ENCODE measurements around the gene GOLGA8T.
"Not testable (repeated sequence)": the region's sequence is repeated elsewhere in the genome, so short reads cannot be mapped to it uniquely, and the experiment has no call there.

Gene GOLGA8T

GRCh38 chr15:30134751-30135150, at the start of gene GOLGA8T:
Gene GOLGA8T (plus strand): TSS chr15:30135051. CDS start chr15:30135149, 98 bp downstream.
- DNase-seq: not testable (repeated sequence)

GRCh38 chr15:30097827-30098226, 37.0 kb upstream of the GOLGA8T start:
- DNase-seq: not testable (repeated sequence)

GRCh38 chr15:30102890-30103289, 32.0 kb upstream of the GOLGA8T start:
- not testable (repeated sequence) for DNase-seq

GRCh38 chr15:30103941-30104507, 30.8 kb upstream of the GOLGA8T start:
- DNase-seq: not testable (repeated sequence)

GRCh38 chr15:30110591-30110990, 24.3 kb upstream of the GOLGA8T start:
- not testable (repeated sequence) for DNase-seq

- DNase-seq: not testable (repeated sequence)
Observed at GRCh38 chr15:30130066-30130465, 4.8 kb upstream of the GOLGA8T start.

GRCh38 chr15:30143246-30143645, 8.4 kb downstream of the GOLGA8T start:
- not testable (repeated sequence) for DNase-seq

- DNase-seq: not testable (repeated sequence)
Observed at GRCh38 chr15:30149891-30150290, 15.0 kb downstream of the GOLGA8T start.

GRCh38 chr15:30162479-30163357, 27.9 kb downstream of the GOLGA8T start:
- DNase-seq: not testable (repeated sequence)

GRCh38 chr15:30163759-30164158, 28.9 kb downstream of the GOLGA8T start:
- not testable (repeated sequence) for DNase-seq

- DNase-seq: not testable (repeated sequence)
Observed at GRCh38 chr15:30164257-30164656, 29.4 kb downstream of the GOLGA8T start.

GRCh38 chr15:30167403-30167802, 32.6 kb downstream of the GOLGA8T start:
- not testable (repeated sequence) for DNase-seq

- not testable (repeated sequence) for DNase-seq
Observed at GRCh38 chr15:30167886-30168285, 33.0 kb downstream of the GOLGA8T start.

- DNase-seq: not testable (repeated sequence)
Observed at GRCh38 chr15:30171452-30171851, 36.6 kb downstream of the GOLGA8T start.

- not testable (repeated sequence) for DNase-seq
Observed at GRCh38 chr15:30173041-30173608, 38.3 kb downstream of the GOLGA8T start.

GRCh38 chr15:30175291-30175690, 40.4 kb downstream of the GOLGA8T start:
- not testable (repeated sequence) for DNase-seq

- DNase-seq: not testable (repeated sequence)
Observed at GRCh38 chr15:30176613-30177012, 41.8 kb downstream of the GOLGA8T start.

- DNase-seq: not testable (repeated sequence)
Observed at GRCh38 chr15:30179814-30180213, 45.0 kb downstream of the GOLGA8T start.

- not testable (repeated sequence) for DNase-seq
Observed at GRCh38 chr15:30185495-30185894, 50.6 kb downstream of the GOLGA8T start.

GRCh38 chr15:30187429-30187828, 52.6 kb downstream of the GOLGA8T start:
- not testable (repeated sequence) for DNase-seq

GRCh38 chr15:30189754-30190153, 54.9 kb downstream of the GOLGA8T start:
- not testable (repeated sequence) for DNase-seq

GRCh38 chr15:30191143-30191542, 56.3 kb downstream of the GOLGA8T start:
- DNase-seq: not testable (repeated sequence)

GRCh38 chr15:30191639-30192038, 56.8 kb downstream of the GOLGA8T start:
- DNase-seq: not testable (repeated sequence)
